GM12891 (cell line): ENCODE results near the gene UGT1A9.

Experiments
- PAX5 ChIP-seq: IDR thresholded peaks from 2 replicates; pipeline ENCODE4 v1.6.1; 2011; ENCODE audit warnings: low read length, moderate library complexity, mild to moderate bottlenecking; ENCODE audit not compliant: insufficient read depth, severe bottlenecking
- POLR2AphosphoS5 ChIP-seq: IDR thresholded peaks from 2 replicates; pipeline ENCODE4 v1.6.1; 2011; ENCODE audit warnings: low read depth, low read length, control low read depth

DNA sequence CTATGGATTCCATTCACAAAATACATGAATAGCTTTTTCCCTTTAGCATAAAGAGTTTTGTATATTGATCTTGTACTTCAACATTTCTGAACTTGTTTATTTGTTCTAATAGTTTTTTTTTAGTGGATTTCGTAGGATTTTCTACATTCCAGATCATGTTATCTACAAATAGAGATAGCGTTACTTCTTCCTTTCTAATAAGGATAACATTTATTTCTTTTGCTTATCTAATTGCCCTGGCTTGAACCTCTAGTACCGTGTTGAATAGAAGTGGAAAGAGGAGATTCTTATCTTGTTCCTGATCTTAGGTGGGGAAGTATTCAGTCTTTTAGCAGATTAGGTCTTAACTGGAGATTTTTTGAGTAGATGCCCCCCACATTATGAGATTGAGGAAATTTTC is 30.5 kb downstream of the UGT1A9 start:
- TF ChIP-seq PAX5 (no peak), POLR2AphosphoS5 (no peak)
